GM12878 (cell line): ENCODE data around the gene GRIK3. TPM values are rescaled to one million over a fixed set of nuclear protein-coding genes. Genes with fewer than 3 reads are reported as not detected.

Experiments used
- ATAC-seq: fragments of 200-7000 bp; cut with Tn5 transposase; 3 replicates; pipeline ENCODE4 v1.9.1; 2020; ENCODE audit warnings: mild to moderate bottlenecking, moderate library complexity
- BruUV-seq: library from RNA; stranded (reverse); fragments of 400-500 nt; replicated peaks from 2 replicates; lab custom pipeline; 2021; lab: Mats Ljungman, UMichigan
- CTCF ChIA-PET: fragments of 300-600 bp; sonication (Branson Sonifier 250); formaldehyde crosslinking; extraction: SDS; loops from one replicate; lab custom pipeline; 2021; ENCODE audit warnings: inconsistent platforms; lab: Yijun Ruan, JAX
- POLR2A ChIA-PET: fragments of 350-600 bp; formaldehyde crosslinking; extraction: SDS; loops from one replicate; lab custom pipeline; 2021; ENCODE audit warnings: inconsistent platforms; lab: Charles Lee
- RAD21 ChIA-PET: fragments of 300-600 bp; sonication (Branson Sonifier 250); formaldehyde crosslinking; loops from one replicate; lab custom pipeline; 2023; ENCODE audit warnings: antibody characterized with exemption; ENCODE audit not compliant: unreplicated experiment; lab: Charles Lee
- SMC1A ChIA-PET: fragments of 300-600 bp; sonication (Branson Sonifier 250); formaldehyde crosslinking; loops from one replicate; lab custom pipeline; 2023; ENCODE audit not compliant: unreplicated experiment, uncharacterized antibody; lab: Charles Lee
- DNase-seq: peaks from one replicate; pipeline ENCODE4 v3.0.0-alpha.2; 2011; ENCODE audit warnings: low read depth, low spot score
- FAIRE-seq: peaks from 3 replicates; lab custom pipeline; 2011; peaks lifted over from hg19 to GRCh38; lab: Jason Lieb, UNC
- H2AFZ ChIP-seq: 2 replicates; pipeline ENCODE4 v1.6.0; 2011; ENCODE audit warnings: low read depth, low read length, control low read depth; ENCODE audit not compliant: control insufficient read depth
- H3K27ac ChIP-seq: 2 replicates; pipeline ENCODE4 v1.5.1; 2011; ENCODE audit warnings: control low read depth; ENCODE audit not compliant: control insufficient read depth, insufficient read depth
- H3K27me3 ChIP-seq, 2 experiments: replicated peaks in 1 of 2; 2 replicates each; pipeline versions ENCODE4 v1.6.0 to v1.6.1; 2011; ENCODE audit warnings: low read length in 1 of 2; ENCODE audit not compliant: control insufficient read depth in 2 of 2, insufficient read depth in 2 of 2
- H3K36me3 ChIP-seq, 2 experiments: 2 replicates each; pipeline ENCODE4 v1.5.1; 2011; ENCODE audit warnings: low read length in 1 of 2; ENCODE audit not compliant: control insufficient read depth in 2 of 2, insufficient read depth in 2 of 2
- H3K4me1 ChIP-seq: 2 replicates; pipeline ENCODE4 v1.6.1; 2011; ENCODE audit warnings: mild to moderate bottlenecking, low read length, moderate library complexity, mixed read lengths; ENCODE audit not compliant: control insufficient read depth, insufficient read depth
- H3K4me2 ChIP-seq: 2 replicates; pipeline ENCODE4 v1.6.0; 2011; ENCODE audit warnings: control low read depth; ENCODE audit not compliant: control insufficient read depth, insufficient read depth
- H3K4me3 ChIP-seq: fragments of 200-600 bp; sonication (generic); 2 replicates; pipeline ENCODE4 v1.5.1; 2016
- H3K79me2 ChIP-seq: 2 replicates; pipeline ENCODE4 v1.6.0; 2011; ENCODE audit warnings: low read length; ENCODE audit not compliant: control insufficient read depth, insufficient read depth
- H3K9ac ChIP-seq: 2 replicates; pipeline ENCODE4 v1.8.0; 2011; ENCODE audit warnings: low read length, control low read depth, mixed read lengths; ENCODE audit not compliant: control insufficient read depth, insufficient read depth
- H3K9me3 ChIP-seq: replicated peaks from 3 replicates; pipeline ENCODE4 v1.5.1; 2011; ENCODE audit warnings: mild to moderate bottlenecking, low read length; ENCODE audit not compliant: control insufficient read depth, insufficient read depth
- H4K20me1 ChIP-seq: 2 replicates; pipeline ENCODE4 v1.6.0; 2011; ENCODE audit not compliant: control insufficient read depth, insufficient read depth
- ATF3 ChIP-seq: IDR thresholded peaks from 2 replicates; pipeline ENCODE4 v1.6.1; 2011; ENCODE audit warnings: low read depth, mild to moderate bottlenecking, low read length, moderate library complexity, borderline replicate concordance; ENCODE audit errors: extremely low read depth
- CBX3 ChIP-seq: fragments of 200-600 bp; sonication (generic); IDR thresholded peaks from 2 replicates; pipeline ENCODE4 v1.6.1; 2016; ENCODE audit warnings: low read depth, borderline replicate concordance
- CHD1 ChIP-seq: IDR thresholded peaks from 2 replicates; pipeline ENCODE4 v1.6.1; 2012; ENCODE audit warnings: low read depth, low read length, improper control_type of control experiment
- FOXM1 ChIP-seq: IDR thresholded peaks from 2 replicates; pipeline ENCODE4 v1.6.1; 2012; ENCODE audit warnings: low read depth, mild to moderate bottlenecking, inconsistent platforms, low read length, moderate library complexity
- HDGF ChIP-seq: fragments of 450-650 bp; IDR thresholded peaks from 2 replicates; pipeline ENCODE4 v1.6.1; 2016; ENCODE audit warnings: antibody characterized with exemption
- MEF2A ChIP-seq: IDR thresholded peaks from 2 replicates; pipeline ENCODE4 v1.6.1; 2011; ENCODE audit warnings: low read depth, mild to moderate bottlenecking, low read length, moderate library complexity; ENCODE audit not compliant: insufficient read depth
- POU2F2 ChIP-seq: IDR thresholded peaks from 3 replicates; pipeline ENCODE4 v1.6.1; 2011; ENCODE audit warnings: low read depth, mild to moderate bottlenecking, low read length, borderline replicate concordance
- RAD51 ChIP-seq: fragments of 450-650 bp; IDR thresholded peaks from 2 replicates; pipeline ENCODE4 v1.6.1; 2016; ENCODE audit warnings: moderate library complexity, mild to moderate bottlenecking, inconsistent platforms
- SREBF2 ChIP-seq: IDR thresholded peaks from 2 replicates; pipeline ENCODE4 v1.6.1; 2012; ENCODE audit warnings: mild to moderate bottlenecking, low read length
- STAT1 ChIP-seq: fragments of 450-650 bp; conservative IDR thresholded peaks from 2 replicates; pipeline ENCODE4 v1.6.1; 2014; ENCODE audit warnings: antibody characterized with exemption, mild to moderate bottlenecking
- TCF7 ChIP-seq: IDR thresholded peaks from 2 replicates; pipeline ENCODE4 v1.6.1; 2014; ENCODE audit warnings: antibody characterized with exemption, borderline replicate concordance
- USF1 ChIP-seq: IDR thresholded peaks from 2 replicates; pipeline ENCODE4 v1.6.1; 2011; ENCODE audit warnings: borderline replicate concordance, low read depth, mild to moderate bottlenecking, moderate library complexity, mixed read lengths, low read length; ENCODE audit not compliant: insufficient read depth; ENCODE audit errors: extremely low read length
- USF2 ChIP-seq: IDR thresholded peaks from 2 replicates; pipeline ENCODE4 v1.6.1; 2011; ENCODE audit warnings: low read depth, low read length, improper control_type of control experiment, borderline replicate concordance
- ZBTB11 ChIP-seq: fragments of 450-650 bp; formaldehyde crosslinking; IDR thresholded peaks from 2 replicates; pipeline ENCODE4 v1.5.0; 2022; ENCODE audit warnings: mild to moderate bottlenecking, missing genetic modification characterization
- ZSCAN29 ChIP-seq: fragments of 450-650 bp; IDR thresholded peaks from 2 replicates; pipeline ENCODE4 v1.6.1; 2017; ENCODE audit warnings: mild to moderate bottlenecking, moderate library complexity
- WGBS: methylation state at CpG from one replicate; pipeline ENCODE4 v1.1.6; 2016; ENCODE audit warnings: low lambda C conversion rate; ENCODE audit not compliant: insufficient replicate concordance, insufficient coverage; ENCODE audit errors: missing lambda C conversion rate; 5-methylcytosine and 5-hydroxymethylcytosine counted together
- in situ Hi-C: fragments of 300-500 bp; cut with MboI; formaldehyde crosslinking; loops from 9 replicates; pipeline ENCODE4 v1.14.3; 2018; ENCODE audit warnings: mixed read lengths
- intact Hi-C: fragments of 100-400 bp; cut with micrococcal nuclease; formaldehyde crosslinking; loops from one replicate; pipeline ENCODE4 v1.14.2; 2022; ENCODE audit not compliant: unreplicated experiment
- polyA plus RNA-seq, 11 experiments: library from polyadenylated mRNA; depleted of rRNA in 4 of 11; unstranded in 6 of 11; stranded (reverse) in 5 of 11; fragments of >200 nt; fragmentation: Nextera tagmentation in 4 of 11; fragmentation: Illumina TruSeq in 1 of 11; extraction: Ambion mirVana in 4 of 11; extraction: Trizol in 1 of 11; gene quantifications; 1 replicate in 1 of 11; 2 replicates in 10 of 11; pipeline versions ENCODE4 v1.2.1 to v1.2.3, GENCODE V29; 2011 to 2016; ENCODE audit warnings: inconsistent platforms in 2 of 11, missing spikeins in 2 of 11, low read depth in 1 of 11
- total RNA-seq, 4 experiments: library from RNA; depleted of rRNA in 3 of 4; stranded (reverse); fragments of >200 nt in 3 of 4; fragmentation: Illumina TruSeq in 1 of 4; extraction: Trizol in 1 of 4; gene quantifications; 2 replicates each; pipeline versions ENCODE4 v1.2.1 to v1.2.3, GENCODE V29; 2013 to 2021

The GRIK3 gene
- total and polyA plus RNA-seq, 10 of the 15 experiments (the other 5 are each of a cell fraction or from before 2014, with no cell fraction given): not detected

GRCh38 chr1:36864823-36865601, 169.3 kb downstream of the GRIK3 start (continued):
- TF ChIP-seq STAT1 (no peak), POU2F2 (no peak), CBX3 (no peak), TCF7 (no peak)

GRCh38 chr1:36864182-36864822, 170.0 kb downstream of the GRIK3 start:
- ChIA-PET CTCF (interaction anchor here (0.6 to 2.8 kb wide), 15 partner anchors 10 to 570 kb away, joined by 3 to 17 read pairs (median 4); no protein-coding TSS in a partner anchor), RAD21 (interaction anchor here (1.3 kb wide), 2 partner anchors 460 to 570 kb away, joined by 3 to 4 read pairs; no protein-coding TSS in a partner anchor), SMC1A (interaction anchor here (0.9 to 1.6 kb wide), 2 partner anchors 47 to 255 kb away, joined by 3 read pairs; no protein-coding TSS in a partner anchor), POLR2A (interaction anchor here (0.6 kb wide), 1 partner anchor 86 kb away, joined by 3 read pairs; no protein-coding TSS in a partner anchor)
- Histone ChIP-seq H2AFZ (no peak overlapping the region), H3K4me2 (no peak overlapping the region), H3K79me2 (no peaks in the 10 kb centered on the region), H3K9me3 (no peaks in the 10 kb centered on the region), H3K9ac (no peak overlapping the region), H3K27ac (no peak overlapping the region), H3K36me3 (no peaks in the 10 kb centered on the region), H3K27me3 (no peaks in the 10 kb centered on the region; a peak in 3 of 4 replicates), H3K4me3 (no peak overlapping the region), H3K4me1 (no peaks in the 10 kb centered on the region), H4K20me1 (no peaks in the 10 kb centered on the region)
- FAIRE-seq (no peak), ATAC-seq (no peak; the same call in 2 of the 3 replicates), DNase-seq (no peak)
- 23% methylated on average over 5 of the region's 6 CpGs for WGBS
- intact Hi-C loops: no loop called here
- in situ Hi-C loops: no loop called here
- no TSS peak for BruUV-seq
- TF ChIP-seq SREBF2 (no peak), MEF2A (no peak), HDGF (no peak), USF1 (no peak), ZSCAN29 (no peak), CBX3 (no peak), CHD1 (no peak), RAD51 (no peak), ZBTB11 (no peak), ATF3 (no peak), FOXM1 (no peak), USF2 (no peak)
